Keratinocyte (primary cell): Measurements from ENCODE around the gene TOMM20L.

Source experiments
- EZH2 ChIP-seq: IDR thresholded peaks from one replicate; pipeline ENCODE4 v1.6.1; 2012; ENCODE audit warnings: inconsistent platforms, mild to moderate bottlenecking, low read length, moderate library complexity
- TF ChIP-seq, protein P1 (sequence below), 3 experiments: IDR thresholded peaks in 1 of 3; conservative IDR thresholded peaks in 1 of 3; optimal IDR thresholded peaks in 1 of 3; 2 replicates in 2 of 3; 3 replicates in 1 of 3; pipeline versions ENCODE3 to v1.5.1; 2011; ENCODE audit warnings: low read length in 3 of 3, mild to moderate bottlenecking in 3 of 3, moderate library complexity in 2 of 3, control low read depth in 1 of 3, inconsistent platforms in 1 of 3; ENCODE audit not compliant: insufficient read depth in 2 of 3; ENCODE audit errors: extremely low read depth in 1 of 3

DNA sequence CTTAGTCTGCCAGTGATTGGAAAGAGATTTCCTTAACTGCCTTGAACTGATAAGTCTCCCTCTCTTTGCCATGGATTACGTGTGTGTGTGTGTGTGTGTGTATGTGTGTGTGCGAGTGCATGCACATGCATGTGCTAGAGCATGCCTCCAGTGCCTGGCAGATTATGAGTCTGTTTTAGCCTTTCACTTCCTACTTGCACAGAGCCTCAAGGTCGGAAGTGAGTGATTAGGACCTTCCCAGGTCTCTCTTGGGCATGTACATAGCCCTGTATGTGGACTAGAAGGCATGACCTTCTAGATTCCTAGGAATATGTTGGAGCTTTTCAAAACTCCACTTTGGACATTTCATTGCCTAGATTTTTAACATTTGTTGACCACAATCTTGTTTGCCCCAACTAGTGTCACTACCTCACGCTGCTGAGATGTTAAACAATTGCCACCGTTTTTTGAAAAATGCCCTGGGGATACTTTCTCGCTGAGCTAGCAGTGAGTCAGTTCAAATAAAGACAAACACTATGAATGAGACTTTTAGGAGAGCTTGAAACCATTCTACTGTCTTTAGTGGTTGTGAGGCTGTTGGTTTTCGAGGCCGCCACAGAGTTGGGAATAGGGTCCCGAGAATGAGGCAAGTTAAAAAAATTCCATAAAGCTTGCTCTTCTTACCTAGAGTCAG, 60.0 kb downstream of the TOMM20L start:
- TF ChIP-seq, protein P1, sequence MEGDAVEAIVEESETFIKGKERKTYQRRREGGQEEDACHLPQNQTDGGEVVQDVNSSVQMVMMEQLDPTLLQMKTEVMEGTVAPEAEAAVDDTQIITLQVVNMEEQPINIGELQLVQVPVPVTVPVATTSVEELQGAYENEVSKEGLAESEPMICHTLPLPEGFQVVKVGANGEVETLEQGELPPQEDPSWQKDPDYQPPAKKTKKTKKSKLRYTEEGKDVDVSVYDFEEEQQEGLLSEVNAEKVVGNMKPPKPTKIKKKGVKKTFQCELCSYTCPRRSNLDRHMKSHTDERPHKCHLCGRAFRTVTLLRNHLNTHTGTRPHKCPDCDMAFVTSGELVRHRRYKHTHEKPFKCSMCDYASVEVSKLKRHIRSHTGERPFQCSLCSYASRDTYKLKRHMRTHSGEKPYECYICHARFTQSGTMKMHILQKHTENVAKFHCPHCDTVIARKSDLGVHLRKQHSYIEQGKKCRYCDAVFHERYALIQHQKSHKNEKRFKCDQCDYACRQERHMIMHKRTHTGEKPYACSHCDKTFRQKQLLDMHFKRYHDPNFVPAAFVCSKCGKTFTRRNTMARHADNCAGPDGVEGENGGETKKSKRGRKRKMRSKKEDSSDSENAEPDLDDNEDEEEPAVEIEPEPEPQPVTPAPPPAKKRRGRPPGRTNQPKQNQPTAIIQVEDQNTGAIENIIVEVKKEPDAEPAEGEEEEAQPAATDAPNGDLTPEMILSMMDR (optimal IDR thresholded peaks at IDR 0.05 in 1 of 3, IDR thresholded peaks at IDR 0.05 in 1 of 3, conservative IDR thresholded peaks at IDR 0.05 in 1 of 3; ENCODE audit: extremely low read depth in 1 of 3, insufficient read depth in 2 of 3, low read length in 3 of 3): no peak
- TF ChIP-seq EZH2: no peak
